GM19023 (cell line): Measurements from ENCODE around the gene GEMIN5.
A peak's percentile ranks its signal among the peaks of the same experiment; 100 is the strongest.

ENCODE experiments used
- ATAC-seq: cut with Tn5 transposase; IDR thresholded peaks from one replicate; pipeline ENCODE4 v1.9.1; 2021; ENCODE audit warnings: mild to moderate bottlenecking, moderate library complexity; ENCODE audit not compliant: unreplicated experiment

The GEMIN5 gene

DNA sequence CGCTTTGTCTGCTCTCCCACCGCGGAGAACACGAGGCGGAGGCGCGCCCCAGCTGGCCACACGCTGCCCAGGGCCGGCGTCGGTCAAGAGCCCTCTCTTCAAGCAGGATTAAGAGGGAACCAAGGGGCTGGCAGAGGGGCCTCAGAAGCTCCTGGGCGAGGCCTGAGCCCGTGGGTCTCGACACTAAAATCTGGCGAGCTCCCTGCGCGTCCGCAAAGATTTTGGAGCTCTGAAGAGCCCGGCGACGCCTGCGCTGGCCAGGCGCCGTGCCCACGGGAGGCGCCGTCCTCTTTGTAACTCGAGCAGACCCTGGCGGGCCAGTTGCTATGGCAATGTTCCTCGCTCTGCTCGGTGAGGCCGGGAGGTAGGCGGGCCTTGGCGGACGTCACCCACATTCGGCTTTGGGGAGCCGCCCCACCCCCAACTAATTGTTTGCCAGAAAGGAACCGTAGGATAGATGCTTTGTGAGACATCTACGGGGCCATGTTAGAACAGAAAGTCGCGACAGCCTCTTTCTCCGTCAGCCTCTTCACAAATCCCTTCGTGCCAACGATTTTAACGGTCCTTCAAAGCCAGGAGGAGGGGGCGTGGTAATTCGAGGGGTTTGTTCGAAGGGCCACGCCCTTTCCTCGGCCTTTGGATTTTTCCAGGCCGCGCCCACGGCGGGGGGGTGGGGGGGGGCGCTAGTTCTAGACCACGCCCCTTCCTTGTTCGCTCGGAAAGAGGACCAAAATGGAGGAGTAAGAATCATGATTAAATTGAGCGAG, 80.3 kb downstream of the GEMIN5 start:
- peak; percentile 61 for ATAC-seq

DNA sequence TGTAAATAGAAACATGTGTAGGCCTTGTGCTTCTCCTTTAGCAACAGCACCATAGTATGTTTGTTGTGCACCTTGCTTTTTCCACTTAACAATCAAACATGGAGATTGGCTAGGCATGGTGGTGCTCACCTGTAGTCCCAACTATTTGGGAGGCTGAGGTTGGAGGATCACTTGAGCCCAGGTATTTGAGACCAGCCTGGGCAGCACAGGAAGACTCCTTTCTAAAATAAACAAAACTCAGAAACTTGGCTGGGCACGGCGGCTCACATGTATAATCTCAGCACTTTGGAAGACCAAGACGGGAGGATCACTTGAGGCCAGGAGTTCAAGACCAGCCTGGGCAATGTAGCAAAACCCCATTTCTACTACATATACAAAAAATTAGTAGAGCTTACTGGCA, 86.7 kb downstream of the GEMIN5 start:
- ATAC-seq, result no peak

DNA sequence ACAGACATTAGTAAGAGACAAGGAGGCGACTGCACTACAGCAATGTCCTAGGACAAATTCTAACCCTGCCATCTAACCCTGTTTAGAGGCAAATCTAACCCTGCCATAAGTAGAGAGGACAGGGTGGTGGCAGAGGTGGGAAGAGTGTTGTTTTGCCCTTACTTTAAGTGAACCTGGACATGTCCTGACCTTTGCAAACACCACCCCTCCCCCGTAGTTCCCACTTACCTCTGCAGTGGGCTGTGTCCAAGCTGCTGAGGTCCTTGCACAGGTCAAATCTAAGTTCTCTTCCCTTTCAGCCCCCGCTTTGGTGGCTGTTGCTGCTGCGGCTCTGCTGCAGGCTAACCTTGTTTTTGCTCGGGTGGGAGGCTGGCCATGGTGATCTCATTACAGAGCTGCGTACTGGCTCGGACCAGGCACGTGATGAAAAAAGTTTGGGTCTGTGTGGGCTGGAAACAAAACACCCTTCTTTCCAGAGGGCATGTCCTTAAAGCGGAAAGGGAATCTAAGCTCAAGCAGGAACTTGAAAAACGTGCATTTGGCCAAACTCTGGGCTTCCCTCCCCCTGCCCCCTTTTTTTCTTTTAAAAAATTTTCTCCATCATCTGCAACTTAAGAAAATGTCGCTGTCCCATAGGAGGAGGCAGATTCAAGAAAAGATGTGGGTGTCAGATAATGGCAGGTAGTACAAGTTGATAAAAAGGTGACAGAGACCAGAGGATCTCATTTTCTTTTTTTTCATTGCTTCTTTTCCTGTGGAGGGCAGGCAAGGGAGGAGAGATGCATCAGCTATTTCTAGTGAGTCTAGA, 87.6 kb downstream of the GEMIN5 start, which contains the start of gene FAXDC2:
FAXDC2 (minus strand) TSS at position 349 of the 808 bp plus-strand sequence. CDS start 12,425 bp downstream, outside the sequence.
- peak; percentile 71 for ATAC-seq

DNA sequence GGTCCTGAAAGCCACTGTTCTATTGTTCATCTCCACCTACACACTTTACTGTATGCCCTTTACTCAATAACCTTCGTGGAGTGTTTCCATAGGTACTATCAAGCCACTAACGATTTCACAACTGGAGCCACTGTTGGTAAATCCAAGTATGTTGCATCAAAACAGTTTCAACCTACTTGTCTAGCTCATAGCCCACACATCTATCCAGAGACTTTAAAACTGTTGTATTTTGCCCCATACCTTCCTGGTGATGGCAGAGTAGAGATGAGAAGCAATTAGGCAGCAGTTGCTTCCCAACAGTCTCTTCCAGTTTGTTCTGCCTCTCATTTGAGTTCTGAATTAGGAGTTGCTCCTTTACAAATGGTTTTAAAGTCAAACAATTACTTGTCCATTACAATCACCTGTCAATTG, 88.2 kb downstream of the GEMIN5 start:
- ATAC-seq, result no peak

DNA sequence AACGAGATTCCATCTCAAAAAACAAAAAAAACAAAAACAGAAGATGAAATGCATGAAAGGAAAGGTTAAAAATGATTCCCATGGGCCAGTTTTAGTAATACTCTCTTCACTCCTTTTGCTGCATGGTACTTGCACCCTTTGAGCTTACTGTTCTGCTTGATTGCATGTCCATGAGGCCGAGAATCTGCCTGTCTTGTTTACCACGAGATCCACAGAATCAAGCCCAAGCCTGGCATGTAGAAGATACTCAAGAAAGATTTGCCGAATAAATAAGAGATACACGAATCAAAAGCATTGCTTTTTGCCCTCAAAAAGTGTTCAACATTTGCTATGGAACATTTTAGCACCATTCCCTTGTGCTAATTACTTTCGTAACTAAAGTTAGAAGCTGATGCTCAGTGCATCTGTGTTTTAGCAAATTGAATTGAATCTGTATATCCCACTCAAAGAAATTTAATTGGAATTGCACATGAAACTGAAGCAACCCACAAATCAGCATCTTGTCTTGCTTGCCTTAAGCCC, 88.7 kb downstream of the GEMIN5 start:
- ATAC-seq, result no peak

DNA sequence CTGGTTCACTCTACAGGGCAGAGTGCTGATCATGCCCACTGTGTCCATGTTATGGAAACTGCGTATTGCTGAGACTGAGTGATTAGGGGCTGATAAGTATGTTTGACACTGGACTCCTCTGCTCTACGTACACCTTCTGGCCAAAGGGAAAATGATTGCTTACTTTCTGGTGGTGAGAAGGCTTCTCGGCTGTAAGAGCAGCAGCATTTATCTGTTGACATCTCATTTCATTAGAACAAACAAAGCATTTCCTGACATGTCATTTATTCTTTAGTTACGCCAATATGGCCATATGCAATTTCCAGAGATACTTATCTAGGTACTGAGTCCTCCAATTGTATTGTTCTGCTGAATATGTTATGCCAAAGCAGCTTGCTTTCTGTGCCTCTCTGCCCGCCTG, 93.2 kb downstream of the GEMIN5 start:
- no peak for ATAC-seq

GRCh38 chr5:154842689-154843530, 95.1 kb downstream of the GEMIN5 start:
- no peak for ATAC-seq

DNA sequence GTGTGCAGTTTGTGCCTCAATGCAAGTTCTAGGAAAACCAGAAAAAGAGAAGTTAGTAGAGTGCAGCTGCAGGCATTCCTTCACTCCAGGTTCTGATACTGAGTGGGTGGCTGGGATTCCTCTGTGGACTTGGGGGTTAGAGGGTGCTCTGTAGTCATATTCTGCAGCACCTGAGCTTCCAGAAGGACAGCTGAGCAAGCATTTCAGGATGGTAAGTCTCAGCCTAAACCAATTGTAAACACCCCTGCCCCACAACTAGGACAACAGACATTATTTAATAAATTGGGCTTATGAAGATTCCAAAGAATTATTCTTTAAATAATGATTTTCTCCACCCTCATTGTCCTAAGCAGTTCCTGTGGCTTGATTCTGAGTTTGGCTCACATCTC, 96.7 kb downstream of the GEMIN5 start:
- ATAC-seq, result no peak

DNA sequence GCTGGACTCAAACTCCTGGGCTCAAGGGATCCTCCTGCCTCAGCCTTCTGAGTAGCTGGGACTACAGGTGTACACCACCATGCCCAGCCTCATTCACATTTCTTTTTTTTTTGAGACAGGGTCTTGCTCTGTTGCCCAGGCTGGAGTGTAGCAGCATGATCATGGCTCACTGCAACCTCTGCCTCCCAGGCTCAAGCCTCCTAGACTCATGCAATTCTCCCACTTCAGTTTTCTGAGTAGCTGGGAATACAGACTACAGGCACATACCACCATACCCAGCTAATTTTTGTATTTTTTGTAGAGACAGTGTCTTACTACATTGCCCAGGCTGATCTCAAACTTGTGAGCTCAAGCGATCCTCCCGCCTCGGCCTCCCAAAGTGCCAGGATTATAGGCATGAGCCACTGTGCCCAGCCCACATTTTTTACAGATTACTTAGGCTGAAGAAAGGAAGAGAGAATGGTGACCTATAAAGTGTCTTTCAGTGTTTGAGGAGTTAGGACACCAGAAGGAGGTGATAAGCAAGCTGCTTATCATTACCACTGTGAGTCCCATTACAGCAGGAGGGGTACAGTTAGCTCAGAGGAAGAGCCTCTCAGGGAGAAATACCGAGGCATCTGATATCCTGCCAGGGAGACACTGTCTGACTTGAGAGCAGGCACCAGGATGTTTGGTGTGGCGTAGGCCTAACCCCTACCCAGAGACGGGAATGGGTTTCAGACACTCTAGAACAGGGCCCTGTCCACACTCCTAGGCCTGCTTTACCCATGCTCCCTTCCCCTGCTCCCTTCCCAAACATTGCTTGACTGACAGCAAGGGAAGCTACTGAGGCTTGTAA, 97.4 kb downstream of the GEMIN5 start:
- no peak for ATAC-seq
